Stimulated activated CD8-positive, alpha-beta memory T cell treated with anti-CD3 and anti-CD28 coated beads, Interleukin-7, amount 100 ng/mL, for 4 hours (primary cell): ENCODE results near the gene CIAO3.

Experiments
- DNase-seq, 2 donors: peaks; one replicate each; pipeline ENCODE4 v3.0.0-alpha.2; 2020; ENCODE audit warnings: low read depth in 2 of 2

The CIAO3 gene

DNA sequence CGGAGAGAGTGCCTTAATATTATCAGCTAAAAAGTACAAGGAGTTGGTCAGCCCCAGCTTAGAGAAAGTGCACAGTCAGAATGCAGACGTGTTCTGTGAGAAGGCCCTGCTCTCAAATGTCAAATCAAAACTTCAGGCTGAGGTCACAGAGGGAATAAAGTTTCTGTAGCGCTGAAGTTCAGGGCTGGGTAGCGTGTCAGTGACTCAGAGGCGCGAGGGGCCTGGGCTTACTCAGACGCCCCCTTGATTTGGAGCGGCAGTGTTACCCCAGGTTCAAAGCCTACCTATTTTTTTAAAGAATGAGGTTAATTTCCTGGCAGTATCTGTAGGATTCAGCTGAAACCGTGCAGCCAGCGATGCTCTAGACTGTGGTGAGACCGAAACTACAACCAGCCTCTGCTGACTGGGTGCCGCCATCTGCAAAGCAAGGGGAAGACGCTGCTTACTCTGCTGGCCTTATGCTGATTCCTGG is 4.8 kb downstream of the CIAO3 start:
- DNase-seq = no peak

DNA sequence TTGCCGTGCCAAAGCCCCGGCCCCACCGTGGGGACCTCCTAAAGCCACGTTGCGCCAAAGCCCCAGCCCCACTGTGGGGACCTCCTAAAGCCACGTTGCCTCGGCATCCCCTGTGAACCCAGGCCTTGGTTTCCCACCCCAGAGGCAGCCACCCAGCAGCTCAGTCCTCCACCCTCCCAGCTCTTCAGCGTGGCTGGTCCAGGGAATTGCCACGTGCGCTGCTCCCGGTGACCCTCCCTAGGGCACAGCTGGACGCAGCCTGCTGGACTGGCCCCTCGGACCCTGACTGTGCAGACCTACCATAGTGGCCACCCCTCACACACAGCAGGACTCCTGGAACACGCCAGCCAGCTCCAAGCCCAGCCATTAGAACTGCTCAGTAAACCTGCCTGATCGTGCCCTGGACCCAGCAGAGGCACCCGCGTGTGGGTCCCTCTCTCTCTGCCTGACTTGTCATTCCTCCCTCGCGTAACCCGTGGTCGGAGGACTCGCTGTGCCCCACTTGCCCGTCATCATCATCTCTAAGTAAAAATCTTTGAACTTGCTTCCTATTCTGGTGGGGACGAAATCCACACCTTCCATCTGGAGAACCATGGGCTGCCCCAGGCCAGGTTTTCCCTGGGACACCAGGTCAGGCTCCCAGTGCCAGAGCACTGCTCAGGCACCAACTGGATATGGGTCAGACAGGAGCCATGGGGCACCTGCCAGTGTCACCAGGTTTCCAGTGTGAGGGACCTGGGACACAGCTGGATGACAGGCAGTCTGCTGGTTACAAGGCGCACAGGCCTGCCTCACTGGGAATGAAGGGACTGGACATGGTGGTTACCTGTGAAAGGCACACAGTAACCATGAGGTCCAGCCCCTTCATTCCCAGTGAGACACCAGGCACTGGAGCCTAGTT is 5.6 kb downstream of the CIAO3 start:
- DNase-seq = no peak

DNA sequence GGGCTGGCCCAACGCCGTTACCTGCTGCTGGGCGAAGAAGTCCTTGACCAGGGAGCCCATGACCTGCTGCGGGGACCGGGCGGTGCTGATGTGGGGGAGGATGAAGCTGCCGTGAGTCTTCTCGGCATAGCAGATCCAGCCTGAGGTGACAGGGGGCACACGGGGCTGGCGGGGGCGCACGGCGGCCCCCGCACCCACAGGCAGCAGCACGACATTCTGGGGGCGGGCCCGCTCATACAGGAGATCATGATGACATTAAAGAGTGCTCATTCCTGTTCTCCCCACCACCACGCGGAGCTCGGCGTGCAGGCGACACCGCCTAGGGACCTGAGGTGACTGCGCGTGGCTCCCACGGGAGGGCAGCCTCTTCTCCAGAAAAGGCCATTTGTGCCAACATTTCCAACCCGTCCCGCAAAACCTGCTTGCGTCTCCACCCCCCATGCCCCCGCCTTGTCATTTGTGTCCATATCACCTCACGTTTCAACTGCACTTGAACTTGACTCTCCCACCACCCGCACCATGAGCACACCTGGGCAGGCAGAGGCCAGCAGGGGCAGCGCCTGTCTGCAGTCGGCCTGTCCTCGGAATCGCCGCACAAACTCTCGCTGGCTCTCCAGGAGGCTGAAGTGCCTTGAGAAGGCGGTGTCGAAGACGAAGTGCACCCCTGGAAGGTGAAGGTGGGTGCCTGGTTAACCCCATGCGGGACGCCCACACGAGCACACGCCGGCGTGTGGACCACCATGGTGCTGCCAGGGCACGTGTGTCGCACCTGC is 6.4 kb downstream of the CIAO3 start:
- no peak for DNase-seq

DNA sequence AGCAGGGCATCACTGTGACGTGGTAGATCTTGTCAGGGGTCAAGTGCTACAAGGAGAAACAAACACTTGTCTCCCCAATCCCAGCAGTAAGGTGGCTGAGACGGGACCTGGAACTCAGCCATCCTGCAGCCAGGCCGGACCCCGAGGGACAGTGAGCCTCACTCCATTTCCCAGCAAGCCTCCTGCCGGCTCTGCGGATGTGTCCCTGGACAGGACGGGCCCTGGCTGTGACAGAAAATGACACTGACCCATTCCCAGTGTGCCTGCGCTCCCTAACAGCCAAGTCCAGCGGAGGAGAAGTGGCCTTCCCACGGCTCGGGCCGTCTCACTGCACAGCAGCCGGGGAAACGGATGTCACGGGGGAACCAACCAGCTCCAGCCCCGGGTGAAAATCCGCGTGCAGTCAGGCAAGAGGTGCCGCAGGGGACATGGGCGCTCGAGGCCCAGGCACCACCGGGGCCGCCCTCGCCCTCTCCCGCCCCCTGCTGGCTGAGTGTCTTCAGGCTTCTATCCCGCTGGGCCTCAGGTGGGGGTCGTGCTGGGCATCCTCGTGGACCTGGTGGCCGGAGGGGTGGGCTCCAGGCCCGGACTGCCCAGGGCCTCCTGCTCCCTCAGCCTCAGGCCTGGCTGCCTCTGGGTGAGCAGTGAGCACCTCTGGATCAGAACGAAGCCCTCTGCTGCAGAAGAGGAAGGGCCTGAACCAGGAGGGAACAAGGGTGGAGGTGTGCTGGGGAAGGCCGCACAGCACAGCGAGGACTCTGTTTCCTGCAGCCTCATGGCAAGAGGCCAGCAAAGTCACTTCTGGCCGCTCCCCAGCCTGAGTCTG is 7.2 kb downstream of the CIAO3 start:
- no peak for DNase-seq

DNA sequence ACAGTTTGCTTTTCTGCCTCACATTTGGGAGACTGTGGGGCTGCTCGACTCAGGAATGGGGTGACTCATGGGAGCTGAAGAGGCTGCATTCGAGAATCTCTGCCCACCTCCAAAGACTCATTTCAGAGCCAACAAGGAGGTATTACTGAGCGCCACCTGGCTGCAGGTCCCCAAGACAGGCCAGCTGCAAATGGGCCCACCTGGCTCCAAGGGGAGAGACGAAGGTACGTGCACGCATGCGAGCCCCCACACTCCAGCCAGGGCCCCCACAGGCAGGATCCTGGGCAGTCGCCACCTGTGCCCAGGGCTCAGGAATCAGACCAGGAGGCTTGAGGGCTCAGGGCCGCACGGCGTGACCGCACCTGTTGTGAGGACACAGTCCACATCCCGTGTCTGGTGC is 7.9 kb downstream of the CIAO3 start:
- DNase-seq = no peak

GRCh38 chr16:732332-732731 is 8.5 kb downstream of the CIAO3 start:
- DNase-seq = no peak

- DNase-seq = no peak
Measured at GRCh38 chr16:730666-731509, 9.9 kb downstream of the CIAO3 start.

- no peak for DNase-seq
Measured at GRCh38 chr16:729768-730665, 10.8 kb downstream of the CIAO3 start.

DNA sequence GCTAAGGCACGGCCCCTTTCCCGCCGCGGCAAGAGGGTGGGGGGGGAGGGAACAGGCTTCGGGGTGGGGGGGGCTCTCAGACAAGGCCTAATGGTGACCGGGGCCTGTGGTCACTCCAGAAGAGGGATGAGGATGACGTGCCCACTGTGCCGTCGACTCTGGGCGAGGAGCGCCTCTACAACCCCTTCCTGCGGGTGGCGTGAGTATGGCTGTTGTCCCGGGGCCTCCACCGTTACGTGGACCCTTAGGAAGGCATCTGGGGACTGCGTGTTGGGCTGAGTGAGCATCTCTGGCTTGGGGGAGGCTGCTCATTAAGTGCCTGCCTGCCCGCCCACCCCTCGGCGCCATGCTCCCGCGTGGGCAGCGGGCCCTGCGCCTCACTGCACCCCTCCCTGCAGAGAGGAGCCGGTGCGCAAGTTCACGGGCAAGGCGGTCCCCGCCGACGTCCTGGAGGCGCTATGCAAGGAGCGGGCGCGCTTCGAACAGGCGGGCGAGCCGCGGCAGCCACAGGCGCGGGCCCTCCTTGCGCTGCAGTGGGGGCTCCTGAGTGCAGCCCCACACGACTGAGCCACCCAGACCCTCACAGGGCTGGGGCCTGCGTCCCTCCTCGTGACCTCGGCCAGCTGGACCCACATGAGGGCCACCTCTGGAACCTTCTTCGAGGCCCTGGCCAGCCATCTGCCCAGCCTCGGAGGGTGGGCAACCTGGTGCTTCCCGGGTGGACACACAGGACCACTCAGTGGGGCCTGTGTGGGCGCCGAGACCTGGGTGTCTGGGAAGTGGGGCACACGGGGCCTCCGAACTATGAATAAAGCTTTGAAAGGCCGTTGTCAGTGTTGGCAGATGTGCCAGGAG is 11.7 kb downstream of the CIAO3 start:
- DNase-seq = no peak

GRCh38 chr16:728131-728889 is 12.5 kb downstream of the CIAO3 start:
- DNase-seq = peak; percentile 12 to 64

GRCh38 chr16:727291-727977 is 13.4 kb downstream of the CIAO3 start:
- no peak for DNase-seq

DNA sequence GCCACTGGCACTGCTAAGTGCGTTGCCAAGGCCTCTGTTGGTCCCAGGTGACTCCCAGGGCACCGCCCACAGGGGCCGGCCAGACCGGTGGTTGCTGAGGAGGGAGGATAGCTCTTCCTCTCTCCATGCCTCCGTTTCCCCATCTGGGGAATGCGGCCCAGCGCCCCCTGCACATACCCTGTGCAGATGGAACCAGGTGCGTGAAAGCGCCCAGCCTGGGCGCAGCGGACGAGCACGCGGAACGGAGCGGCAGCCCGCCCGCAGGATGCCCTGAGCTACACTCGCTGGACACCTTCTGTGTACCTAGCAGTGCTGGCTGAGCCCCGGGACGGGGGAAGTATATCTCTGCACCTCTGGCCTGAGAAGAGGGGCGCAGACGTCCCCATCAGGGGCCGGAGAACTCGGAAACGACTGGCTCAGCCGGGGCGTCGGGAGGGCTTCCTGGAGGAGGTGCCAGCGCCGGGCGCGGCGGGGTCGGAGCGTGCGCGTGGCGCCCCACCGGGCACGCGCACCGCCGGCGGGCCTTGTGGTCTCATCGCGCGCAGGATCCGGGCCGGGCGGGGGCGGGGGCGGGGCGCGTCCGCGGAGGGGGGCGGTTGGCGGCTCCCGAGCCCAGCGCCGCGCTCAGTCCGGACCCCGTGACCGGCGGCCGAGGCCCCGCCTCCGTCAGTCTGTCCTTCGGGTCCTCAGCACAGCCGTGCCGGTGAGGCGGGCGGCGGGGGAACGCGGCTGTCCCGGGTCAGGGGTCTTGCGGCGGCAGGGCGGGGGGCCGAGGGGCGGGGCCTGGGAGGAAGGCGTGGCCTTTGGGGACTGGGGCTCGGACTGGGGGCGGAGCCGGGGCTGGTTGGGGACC is 14.1 kb downstream of the CIAO3 start, which contains the start of the genes CCDC78 and HAGHL:
Gene CCDC78, minus strand, starts transcription at position 6 of the 853 bp plus-strand sequence. CDS start 76 bp downstream, outside the sequence.
Gene HAGHL, plus strand, starts transcription at position 669 of the 853 bp plus-strand sequence. CDS start 404 bp downstream, outside the sequence.
- DNase-seq = peak; percentile 21 to 65

DNA sequence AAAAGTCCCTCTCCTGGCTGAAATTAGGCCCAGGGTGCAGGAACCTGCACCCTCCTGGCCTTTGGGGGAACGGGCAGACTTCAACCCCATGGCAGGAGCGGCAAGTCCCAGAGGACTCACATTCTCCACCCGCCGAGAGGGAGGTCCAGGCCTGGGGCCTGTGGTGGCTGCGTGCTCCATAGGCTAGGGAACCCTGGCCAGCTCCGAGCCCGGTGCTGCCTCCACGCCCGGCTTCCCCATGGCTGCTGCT is 14.7 kb downstream of the CIAO3 start:
- no peak for DNase-seq

DNA sequence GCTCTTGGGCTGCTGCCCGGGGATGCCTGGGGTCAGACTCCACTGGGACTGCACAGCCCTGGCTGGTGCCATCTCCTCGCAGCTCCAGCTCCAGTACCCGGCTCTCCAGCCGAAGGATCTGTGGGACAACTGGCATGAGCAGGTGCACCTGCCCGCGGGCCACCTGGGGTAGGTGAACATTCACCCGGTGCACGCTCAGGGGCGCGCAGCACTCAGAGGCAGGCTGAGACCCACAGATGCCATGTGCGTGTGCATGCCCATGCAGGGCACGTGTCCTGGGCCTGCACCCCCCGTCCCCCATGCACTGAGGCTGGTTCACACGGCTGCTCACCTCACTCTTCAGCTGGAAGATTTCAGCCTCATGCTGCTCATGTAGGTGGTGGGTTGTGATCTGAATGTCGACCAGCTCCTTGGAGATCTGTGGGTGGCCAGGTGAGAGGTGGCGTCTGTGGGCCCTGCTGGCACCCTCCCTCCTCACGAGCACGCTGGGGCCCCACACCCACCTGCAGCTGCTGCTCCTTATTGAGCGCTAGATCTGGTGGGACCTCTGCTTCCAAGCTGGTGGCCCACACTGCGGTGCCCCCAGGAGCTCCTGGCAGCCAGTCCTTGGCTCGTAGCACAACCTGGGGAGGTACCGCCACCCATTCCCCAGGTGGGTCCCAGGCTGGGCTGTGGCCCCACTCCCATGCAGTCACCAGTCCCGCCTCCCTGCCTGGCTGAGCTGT is 15.2 kb downstream of the CIAO3 start:
- no peak for DNase-seq

DNA sequence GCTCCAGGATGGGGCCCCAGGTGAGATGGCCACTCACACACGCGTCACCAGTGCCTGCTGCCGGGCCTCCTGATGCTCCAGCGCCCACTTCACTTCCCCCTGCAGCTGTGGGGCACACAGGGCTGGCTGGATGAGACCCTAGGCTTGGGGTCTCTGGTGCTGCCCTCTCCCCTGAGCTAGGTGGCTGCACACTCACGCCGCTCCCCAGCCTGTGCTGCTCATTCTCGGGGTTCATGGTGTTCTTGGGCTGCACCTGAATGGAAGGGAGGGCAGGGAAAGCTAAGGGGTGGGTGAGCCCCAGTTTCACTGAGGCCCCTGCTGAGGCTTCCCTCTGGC is 15.8 kb downstream of the CIAO3 start:
- no peak for DNase-seq
